ENCODE data around the gene MTG1. TPM values are rescaled to one million over a fixed set of nuclear protein-coding genes. Genes with fewer than 3 reads are reported as not detected.
"Not testable (repeated sequence)": the region's sequence is repeated elsewhere in the genome, so short reads cannot be mapped to it uniquely, and the experiment has no call there.

Gene MTG1
- total and polyA plus RNA-seq, 2 experiments from 2014 or later: 45.7 to 68.6 TPM

DNA sequence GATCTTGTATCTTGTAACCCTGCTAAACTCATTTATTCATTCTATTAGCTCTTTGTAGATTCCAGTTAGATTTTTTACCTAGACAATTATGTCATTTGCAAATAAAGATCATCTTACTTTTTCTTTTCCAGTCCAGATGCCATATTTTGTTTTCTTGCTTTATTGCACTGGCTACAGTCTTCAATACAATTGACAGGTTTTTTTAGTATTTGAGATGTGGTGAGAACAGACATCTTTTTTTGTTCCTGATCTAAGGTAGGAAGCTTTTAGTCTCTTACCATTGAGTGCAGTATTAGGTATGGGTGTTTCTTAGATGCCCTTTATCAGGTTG, 18.4 kb downstream of the MTG1 start (continued):
- TF ChIP-seq, protein P1, sequence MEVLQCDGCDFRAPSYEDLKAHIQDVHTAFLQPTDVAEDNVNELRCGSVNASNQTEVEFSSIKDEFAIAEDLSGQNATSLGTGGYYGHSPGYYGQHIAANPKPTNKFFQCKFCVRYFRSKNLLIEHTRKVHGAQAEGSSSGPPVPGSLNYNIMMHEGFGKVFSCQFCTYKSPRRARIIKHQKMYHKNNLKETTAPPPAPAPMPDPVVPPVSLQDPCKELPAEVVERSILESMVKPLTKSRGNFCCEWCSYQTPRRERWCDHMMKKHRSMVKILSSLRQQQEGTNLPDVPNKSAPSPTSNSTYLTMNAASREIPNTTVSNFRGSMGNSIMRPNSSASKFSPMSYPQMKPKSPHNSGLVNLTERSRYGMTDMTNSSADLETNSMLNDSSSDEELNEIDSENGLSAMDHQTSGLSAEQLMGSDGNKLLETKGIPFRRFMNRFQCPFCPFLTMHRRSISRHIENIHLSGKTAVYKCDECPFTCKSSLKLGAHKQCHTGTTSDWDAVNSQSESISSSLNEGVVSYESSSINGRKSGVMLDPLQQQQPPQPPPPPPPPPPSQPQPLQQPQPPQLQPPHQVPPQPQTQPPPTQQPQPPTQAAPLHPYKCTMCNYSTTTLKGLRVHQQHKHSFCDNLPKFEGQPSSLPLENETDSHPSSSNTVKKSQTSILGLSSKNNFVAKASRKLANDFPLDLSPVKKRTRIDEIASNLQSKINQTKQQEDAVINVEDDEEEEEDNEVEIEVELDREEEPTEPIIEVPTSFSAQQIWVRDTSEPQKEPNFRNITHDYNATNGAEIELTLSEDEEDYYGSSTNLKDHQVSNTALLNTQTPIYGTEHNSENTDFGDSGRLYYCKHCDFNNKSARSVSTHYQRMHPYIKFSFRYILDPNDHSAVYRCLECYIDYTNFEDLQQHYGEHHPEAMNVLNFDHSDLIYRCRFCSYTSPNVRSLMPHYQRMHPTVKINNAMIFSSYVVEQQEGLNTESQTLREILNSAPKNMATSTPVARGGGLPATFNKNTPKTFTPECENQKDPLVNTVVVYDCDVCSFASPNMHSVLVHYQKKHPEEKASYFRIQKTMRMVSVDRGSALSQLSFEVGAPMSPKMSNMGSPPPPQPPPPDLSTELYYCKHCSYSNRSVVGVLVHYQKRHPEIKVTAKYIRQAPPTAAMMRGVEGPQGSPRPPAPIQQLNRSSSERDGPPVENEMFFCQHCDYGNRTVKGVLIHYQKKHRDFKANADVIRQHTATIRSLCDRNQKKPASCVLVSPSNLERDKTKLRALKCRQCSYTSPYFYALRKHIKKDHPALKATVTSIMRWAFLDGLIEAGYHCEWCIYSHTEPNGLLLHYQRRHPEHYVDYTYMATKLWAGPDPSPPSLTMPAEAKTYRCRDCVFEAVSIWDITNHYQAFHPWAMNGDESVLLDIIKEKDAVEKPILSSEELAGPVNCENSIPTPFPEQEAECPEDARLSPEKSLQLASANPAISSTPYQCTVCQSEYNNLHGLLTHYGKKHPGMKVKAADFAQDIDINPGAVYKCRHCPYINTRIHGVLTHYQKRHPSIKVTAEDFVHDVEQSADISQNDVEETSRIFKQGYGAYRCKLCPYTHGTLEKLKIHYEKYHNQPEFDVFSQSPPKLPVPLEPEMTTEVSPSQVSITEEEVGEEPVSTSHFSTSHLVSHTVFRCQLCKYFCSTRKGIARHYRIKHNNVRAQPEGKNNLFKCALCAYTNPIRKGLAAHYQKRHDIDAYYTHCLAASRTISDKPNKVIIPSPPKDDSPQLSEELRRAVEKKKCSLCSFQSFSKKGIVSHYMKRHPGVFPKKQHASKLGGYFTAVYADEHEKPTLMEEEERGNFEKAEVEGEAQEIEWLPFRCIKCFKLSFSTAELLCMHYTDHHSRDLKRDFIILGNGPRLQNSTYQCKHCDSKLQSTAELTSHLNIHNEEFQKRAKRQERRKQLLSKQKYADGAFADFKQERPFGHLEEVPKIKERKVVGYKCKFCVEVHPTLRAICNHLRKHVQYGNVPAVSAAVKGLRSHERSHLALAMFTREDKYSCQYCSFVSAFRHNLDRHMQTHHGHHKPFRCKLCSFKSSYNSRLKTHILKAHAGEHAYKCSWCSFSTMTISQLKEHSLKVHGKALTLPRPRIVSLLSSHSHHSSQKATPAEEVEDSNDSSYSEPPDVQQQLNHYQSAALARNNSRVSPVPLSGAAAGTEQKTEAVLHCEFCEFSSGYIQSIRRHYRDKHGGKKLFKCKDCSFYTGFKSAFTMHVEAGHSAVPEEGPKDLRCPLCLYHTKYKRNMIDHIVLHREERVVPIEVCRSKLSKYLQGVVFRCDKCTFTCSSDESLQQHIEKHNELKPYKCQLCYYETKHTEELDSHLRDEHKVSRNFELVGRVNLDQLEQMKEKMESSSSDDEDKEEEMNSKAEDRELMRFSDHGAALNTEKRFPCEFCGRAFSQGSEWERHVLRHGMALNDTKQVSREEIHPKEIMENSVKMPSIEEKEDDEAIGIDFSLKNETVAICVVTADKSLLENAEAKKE (CRISPR knock-in tag; IDR thresholded peaks at IDR 0.05): no peak

DNA sequence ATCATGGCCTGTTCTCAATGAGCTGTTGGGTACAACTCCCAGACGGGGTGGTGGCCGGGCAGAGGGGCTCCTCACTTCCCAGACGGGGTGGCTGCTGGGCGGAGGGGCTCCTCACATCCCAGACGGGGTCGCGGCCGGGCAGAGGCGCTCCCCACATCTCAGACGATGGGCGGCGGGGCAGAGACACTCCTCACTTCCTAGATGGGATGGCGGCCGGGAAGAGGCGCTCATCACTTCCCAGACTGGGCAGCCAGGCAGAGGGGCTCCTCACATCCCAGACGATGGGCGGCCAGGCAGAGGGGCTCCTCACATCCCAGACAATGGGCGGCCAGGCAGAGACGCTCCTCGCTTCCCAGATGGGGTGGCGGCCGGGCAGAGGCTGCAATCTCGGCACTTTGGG, 20.4 kb downstream of the MTG1 start:
- peaks cover 74% of the 10 kb centered on the region for H3K36me3 Mint-ChIP-seq (ENCODE audit: low read depth)
- H3K9me3 Mint-ChIP-seq: peaks cover 40% of the 10 kb centered on the region
- not testable (repeated sequence) for H3K9me2 ChIP-seq (ENCODE audit: insufficient read depth); H3K4me3 ChIP-seq; ATAC-seq; H3K27ac ChIP-seq (ENCODE audit: low read depth); H4K20me1 ChIP-seq (replicated peaks; ENCODE audit: insufficient read depth); DNase-seq (ENCODE audit: low spot score); H3K4me1 Mint-ChIP-seq; H3K27ac Mint-ChIP-seq; H2AFZ ChIP-seq; H3K27me3 ChIP-seq (ENCODE audit: insufficient read depth); H3K27me3 Mint-ChIP-seq (ENCODE audit: insufficient read depth, low read depth, poor library complexity); H3K4me3 Mint-ChIP-seq; H3K4me1 ChIP-seq (ENCODE audit: insufficient read depth); H3F3A ChIP-seq (replicated peaks; ENCODE audit: low read depth); H3K4me2 ChIP-seq
- peaks cover 34% of the 10 kb centered on the region for H3K36me3 ChIP-seq (ENCODE audit: insufficient read depth)
- H3K79me2 ChIP-seq (replicated peaks; ENCODE audit: insufficient read depth): peaks cover 37% of the 10 kb centered on the region

DNA sequence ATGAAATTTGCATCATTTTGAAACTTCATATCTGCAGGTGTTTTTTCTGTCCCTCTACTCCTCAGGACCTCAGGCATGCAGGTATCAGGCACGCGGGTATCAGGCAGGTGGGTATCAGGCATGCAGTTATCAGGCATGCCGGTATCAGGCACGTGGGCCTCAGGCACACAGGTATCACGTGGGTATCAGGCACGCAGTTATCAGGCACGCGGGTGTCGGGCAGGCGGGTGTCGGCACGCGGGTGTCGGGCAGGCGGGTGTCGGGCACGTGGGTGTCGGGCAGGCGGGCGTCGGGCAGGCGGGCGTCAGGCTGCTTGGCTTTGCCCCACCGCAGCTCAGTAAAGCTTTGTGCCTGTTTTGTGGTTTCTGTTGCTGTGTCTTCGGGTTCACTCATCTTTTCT, 21.8 kb downstream of the MTG1 start:
- H3K27me3 ChIP-seq (ENCODE audit: insufficient read depth): no peaks in the 10 kb centered on the region
- no peak overlapping the region for H3K27ac Mint-ChIP-seq
- peaks cover 40% of the 10 kb centered on the region for H3K9me3 Mint-ChIP-seq
- H3K36me3 Mint-ChIP-seq (ENCODE audit: low read depth): peaks cover 62% of the 10 kb centered on the region
- H2AFZ ChIP-seq: no peak overlapping the region
- no peak overlapping the region for H3K4me3 ChIP-seq
- H3K4me3 Mint-ChIP-seq: no peak overlapping the region
- H4K20me1 ChIP-seq (replicated peaks; ENCODE audit: insufficient read depth): no peaks in the 10 kb centered on the region; the same call in 1 of the 2 replicates
- no peaks in the 10 kb centered on the region for H3K4me1 ChIP-seq (ENCODE audit: insufficient read depth)
- H3K36me3 ChIP-seq (ENCODE audit: insufficient read depth): peaks cover 22% of the 10 kb centered on the region
- H3K79me2 ChIP-seq (replicated peaks; ENCODE audit: insufficient read depth): peaks cover 24% of the 10 kb centered on the region
- H3K4me1 Mint-ChIP-seq: no peaks in the 10 kb centered on the region
- 0 out of 2 replicates have a peak, but pooled peaks cover 3% of the 10 kb centered on the region for H3K9me2 ChIP-seq (ENCODE audit: insufficient read depth)
- no peak for TF ChIP-seq NANOG (IDR thresholded peaks at IDR 0.05; ENCODE audit: borderline replicate concordance)
- DNase-seq (ENCODE audit: low spot score) (no peak), ATAC-seq (no peak)
- peaks cover 5% of the 10 kb centered on the region for H3K27me3 Mint-ChIP-seq (ENCODE audit: insufficient read depth, low read depth, poor library complexity)
- no peak overlapping the region for H3K27ac ChIP-seq (ENCODE audit: low read depth)
- no peaks in the 10 kb centered on the region for H3F3A ChIP-seq (replicated peaks; ENCODE audit: low read depth)
- H3K4me2 ChIP-seq: no peak overlapping the region
